Ascending aorta (tissue), 2 donors: ENCODE results near the gene VSTM5. TPM values are rescaled to one million over a fixed set of nuclear protein-coding genes. Genes with fewer than 3 reads are reported as not detected.

ENCODE experiments used
- DNase-seq, 2 donors: peaks; one replicate each; pipeline ENCODE4 v3.0.0-alpha.2; 2019; ENCODE audit warnings: low spot score in 2 of 2
- H3K27ac ChIP-seq, 2 donors: fragments of 200-600 bp; sonication (generic); one replicate each; pipeline ENCODE4 v1.5.1; 2016 to 2017; ENCODE audit warnings: mild to moderate bottlenecking in 1 of 2
- H3K27me3 ChIP-seq: fragments of 200-600 bp; sonication (generic); one replicate; pipeline ENCODE4 v1.5.1; 2017
- H3K36me3 ChIP-seq, 2 donors: fragments of 200-600 bp; sonication (generic); one replicate each; pipeline ENCODE4 v1.5.1; 2016
- H3K4me1 ChIP-seq, 2 donors: fragments of 200-600 bp; sonication (generic); one replicate each; pipeline ENCODE4 v1.5.1; 2016 to 2017; ENCODE audit warnings: mild to moderate bottlenecking in 1 of 2
- H3K4me3 ChIP-seq, 2 donors: fragments of 200-600 bp; sonication (generic); one replicate each; pipeline ENCODE4 v1.5.1; 2016 to 2017; ENCODE audit warnings: mild to moderate bottlenecking in 1 of 2
- H3K9me3 ChIP-seq, 2 donors: fragments of 200-600 bp; sonication (generic); one replicate each; pipeline ENCODE4 v1.5.1; 2016
- CTCF ChIP-seq, 3 experiments: fragments of 200-600 bp in 2 of 3; fragments of 450-650 bp in 1 of 3; sonication (generic) in 2 of 3; IDR thresholded peaks; one replicate each; pipeline ENCODE4 v1.5.1; 2016 to 2019; ENCODE audit warnings: antibody characterized with exemption in 3 of 3, mild to moderate bottlenecking in 1 of 3, moderate library complexity in 1 of 3
- intact Hi-C: fragments of 100-400 bp; cut with DNase I; formaldehyde crosslinking; loops from one replicate; pipeline ENCODE4 v1.15.1; 2023
- total RNA-seq: library from RNA; depleted of rRNA; stranded (reverse); fragments of >200 nt; gene quantifications from one replicate; pipeline ENCODE4 v1.1.0, GENCODE V29; 2016

The VSTM5 gene
- total RNA-seq, 1 donor from 2014 or later, result not detected

- intact Hi-C loops, result no loop called here
- peak in 1 of 2 donors; percentile 21 for DNase-seq
- H3K4me1 ChIP-seq, result no peaks in the 10 kb centered on the region
- no peaks in the 10 kb centered on the region for H3K9me3 ChIP-seq
- H3K36me3 ChIP-seq, result no peaks in the 10 kb centered on the region
- H3K27ac ChIP-seq, result no peak overlapping the region
- no peak overlapping the region for H3K4me3 ChIP-seq
- no peak for TF ChIP-seq CTCF (IDR thresholded peaks at IDR 0.05)
- H3K27me3 ChIP-seq, result no peaks in the 10 kb centered on the region
These were observed 9.0 kb downstream of the VSTM5 start for GRCh38 chr11:93841446-93841845.

- intact Hi-C loops, result no loop called here
- no peaks in the 10 kb centered on the region for H3K36me3 ChIP-seq
- H3K27ac ChIP-seq, result no peak overlapping the region
- no peak for TF ChIP-seq CTCF (IDR thresholded peaks at IDR 0.05)
- H3K4me1 ChIP-seq, result no peaks in the 10 kb centered on the region
- H3K27me3 ChIP-seq, result no peaks in the 10 kb centered on the region
- peak in 1 of 2 donors; percentile 21 for DNase-seq
- H3K4me3 ChIP-seq, result no peak overlapping the region
- no peaks in the 10 kb centered on the region for H3K9me3 ChIP-seq
These were observed 9.4 kb downstream of the VSTM5 start for GRCh38 chr11:93840981-93841380.

- DNase-seq, result peak in 1 of 2 donors; percentile 15
- Histone ChIP-seq H3K4me3 (no peak overlapping the region), H3K9me3 (no peaks in the 10 kb centered on the region), H3K4me1 (no peaks in the 10 kb centered on the region), H3K36me3 (no peaks in the 10 kb centered on the region), H3K27me3 (no peaks in the 10 kb centered on the region), H3K27ac (no peak overlapping the region)
- no peak for TF ChIP-seq CTCF (IDR thresholded peaks at IDR 0.05)
- intact Hi-C loops, result no loop called here
These were observed 10.2 kb downstream of the VSTM5 start for GRCh38 chr11:93840180-93840579.

- Histone ChIP-seq H3K27me3 (no peaks in the 10 kb centered on the region), H3K36me3 (no peaks in the 10 kb centered on the region), H3K27ac (no peak overlapping the region), H3K4me3 (no peak overlapping the region), H3K4me1 (no peaks in the 10 kb centered on the region), H3K9me3 (no peaks in the 10 kb centered on the region)
- no peak for TF ChIP-seq CTCF (IDR thresholded peaks at IDR 0.05)
- intact Hi-C loops, result no loop called here
- DNase-seq, result no peak
These were observed 11.5 kb downstream of the VSTM5 start for GRCh38 chr11:93838967-93839366.

- no peak overlapping the region for H3K27ac ChIP-seq
- no peaks in the 10 kb centered on the region for H3K27me3 ChIP-seq
- intact Hi-C loops, result no loop called here
- H3K9me3 ChIP-seq, result no peaks in the 10 kb centered on the region
- no peak for DNase-seq
- H3K4me3 ChIP-seq, result no peak overlapping the region
- H3K36me3 ChIP-seq, result no peaks in the 10 kb centered on the region
- TF ChIP-seq CTCF (IDR thresholded peaks at IDR 0.05), result no peak
- H3K4me1 ChIP-seq, result no peaks in the 10 kb centered on the region
These were observed 17.6 kb downstream of the VSTM5 start for GRCh38 chr11:93832780-93833179.
